ENCODE results near the gene MRPS18A.

MRPS18A gene

DNA sequence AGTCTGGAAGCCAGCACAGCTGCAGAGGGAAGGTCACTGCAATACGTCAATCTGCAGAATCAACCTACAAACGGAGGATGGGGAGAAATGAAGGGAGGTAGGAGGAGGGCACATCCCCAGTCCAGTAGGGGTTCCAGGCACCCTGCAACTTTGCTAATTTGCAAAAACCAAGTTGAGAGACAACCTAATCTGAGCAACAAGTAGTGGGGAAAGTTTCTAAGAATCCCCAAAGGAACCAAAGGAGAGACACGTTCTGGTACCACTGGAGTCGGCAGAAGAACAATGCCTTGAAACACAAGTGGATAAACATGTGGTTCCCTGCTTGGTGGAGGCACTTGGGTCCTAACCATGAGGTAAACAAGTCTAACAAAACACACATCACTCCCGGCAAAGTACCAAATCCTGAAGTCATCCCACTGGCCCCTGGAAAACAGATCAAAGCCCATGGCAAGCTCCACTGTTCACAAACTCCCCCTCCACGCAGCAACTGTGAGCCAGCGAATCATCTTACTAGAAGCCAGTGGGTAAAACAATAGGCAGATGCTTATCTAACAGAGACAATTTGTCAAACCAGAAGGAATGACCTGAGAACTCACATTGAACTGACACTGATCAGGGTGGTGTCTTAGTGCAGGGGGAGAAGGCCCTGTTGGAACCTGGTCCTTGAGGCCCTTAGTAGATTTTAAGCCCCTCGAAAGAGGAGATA is 4.7 kb downstream of the MRPS18A start:
- no peak overlapping the region for H3K9ac ChIP-seq (ENCODE audit: insufficient read length)
- no peak overlapping the region for H3K4me3 ChIP-seq
- TF ChIP-seq EZH2 (IDR thresholded peaks at IDR 0.05) (no peak), POLR2AphosphoS5 (IDR thresholded peaks at IDR 0.05; ENCODE audit: borderline replicate concordance, low read depth, low read length) (no peak), FOXP2 (optimal IDR thresholded peaks at IDR 0.05; ENCODE audit: control extremely low read depth, extremely low read length, insufficient read depth) (no peak)
- no peaks in the 10 kb centered on the region for H3K9me3 ChIP-seq (ENCODE audit: low read depth, low read length)
- H3K36me3 ChIP-seq (ENCODE audit: insufficient read depth, low read length), result peaks cover 40% of the 10 kb centered on the region
- H3K27ac ChIP-seq, result no peak overlapping the region
- no peak for DNase-seq (ENCODE audit: low read depth, low spot score)

DNA sequence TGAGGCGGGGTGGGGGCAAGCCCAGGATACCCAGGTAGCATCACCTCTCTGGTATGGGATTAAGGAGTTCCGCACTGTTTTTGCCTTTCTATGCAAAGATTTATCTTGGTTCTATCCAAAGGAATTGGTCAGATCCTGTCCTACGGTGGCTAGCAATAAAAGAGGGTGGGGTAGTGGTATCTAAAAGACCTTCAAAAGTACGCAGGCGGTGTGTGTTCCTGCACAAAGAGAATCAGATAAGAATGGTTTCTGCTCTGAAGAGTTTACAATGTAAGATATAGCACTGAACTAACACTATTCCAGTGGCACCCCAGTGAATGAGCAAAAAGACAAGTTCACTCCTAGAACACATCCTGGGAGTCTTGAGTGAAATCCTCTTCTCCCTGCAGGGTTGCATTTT is 6.3 kb downstream of the MRPS18A start:
- Histone ChIP-seq H3K4me3 (no peak overlapping the region), H3K9ac (ENCODE audit: insufficient read length) (no peak overlapping the region), H3K27ac (no peak overlapping the region), H3K9me3 (ENCODE audit: low read depth, low read length) (no peaks in the 10 kb centered on the region), H3K36me3 (ENCODE audit: insufficient read depth, low read length) (peaks cover 55% of the 10 kb centered on the region)
- DNase-seq (ENCODE audit: low read depth, low spot score), result no peak
- TF ChIP-seq FOXP2 (optimal IDR thresholded peaks at IDR 0.05; ENCODE audit: control extremely low read depth, extremely low read length, insufficient read depth), result no peak
- no peak for TF ChIP-seq POLR2AphosphoS5 (IDR thresholded peaks at IDR 0.05; ENCODE audit: borderline replicate concordance, low read depth, low read length)
- TF ChIP-seq EZH2 (IDR thresholded peaks at IDR 0.05), result no peak

DNA sequence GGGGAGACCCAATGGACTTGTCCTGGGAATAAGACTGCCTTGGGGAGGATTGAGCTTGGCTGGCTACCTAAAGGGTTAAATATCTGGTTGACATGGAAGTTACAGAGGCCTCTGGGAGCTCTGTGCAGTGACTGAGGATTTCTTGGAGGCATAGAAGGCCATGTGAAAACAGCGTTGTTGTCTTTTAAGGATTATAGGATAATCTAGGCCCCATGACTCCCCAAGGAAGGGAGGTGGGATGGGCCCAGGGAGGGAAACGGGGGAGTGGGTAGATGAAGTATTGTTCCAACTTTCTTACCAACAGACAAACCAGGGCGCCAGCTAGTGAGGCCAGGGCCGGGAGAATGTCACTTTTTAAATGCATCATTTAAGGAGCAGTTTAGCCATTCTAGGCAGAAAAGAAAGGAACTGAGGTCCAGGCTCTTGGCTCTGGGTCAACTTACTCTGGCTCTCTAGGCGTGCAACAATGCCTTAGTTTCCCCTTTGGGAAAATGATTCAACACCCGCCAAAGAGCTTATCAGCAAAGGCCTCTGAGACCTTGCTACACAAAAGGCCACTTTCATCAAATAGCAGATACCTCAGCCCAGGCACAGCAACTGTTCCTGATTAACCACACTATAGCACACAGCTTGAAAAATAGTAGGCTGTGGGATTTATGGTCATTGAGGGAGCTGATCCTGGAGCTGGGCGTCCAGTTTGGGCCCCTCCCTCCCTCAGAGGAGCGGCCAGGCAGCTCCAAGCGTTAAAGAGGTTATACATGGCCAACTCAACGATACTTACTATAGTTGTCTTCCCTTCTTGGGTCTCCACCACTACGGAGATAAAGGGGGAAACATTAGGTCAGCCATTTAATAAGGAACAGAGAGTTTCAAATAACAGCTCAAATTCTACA is 7.0 kb downstream of the MRPS18A start:
- no peak overlapping the region for H3K9ac ChIP-seq (ENCODE audit: insufficient read length)
- DNase-seq (ENCODE audit: low read depth, low spot score), result no peak
- no peak overlapping the region for H3K4me3 ChIP-seq
- H3K36me3 ChIP-seq (ENCODE audit: insufficient read depth, low read length), result peaks cover 57% of the 10 kb centered on the region
- TF ChIP-seq POLR2AphosphoS5 (IDR thresholded peaks at IDR 0.05; ENCODE audit: borderline replicate concordance, low read depth, low read length), result no peak
- TF ChIP-seq EZH2 (IDR thresholded peaks at IDR 0.05), result no peak
- no peak for TF ChIP-seq FOXP2 (optimal IDR thresholded peaks at IDR 0.05; ENCODE audit: control extremely low read depth, extremely low read length, insufficient read depth)
- no peak overlapping the region for H3K27ac ChIP-seq
- no peaks in the 10 kb centered on the region for H3K9me3 ChIP-seq (ENCODE audit: low read depth, low read length)

DNA sequence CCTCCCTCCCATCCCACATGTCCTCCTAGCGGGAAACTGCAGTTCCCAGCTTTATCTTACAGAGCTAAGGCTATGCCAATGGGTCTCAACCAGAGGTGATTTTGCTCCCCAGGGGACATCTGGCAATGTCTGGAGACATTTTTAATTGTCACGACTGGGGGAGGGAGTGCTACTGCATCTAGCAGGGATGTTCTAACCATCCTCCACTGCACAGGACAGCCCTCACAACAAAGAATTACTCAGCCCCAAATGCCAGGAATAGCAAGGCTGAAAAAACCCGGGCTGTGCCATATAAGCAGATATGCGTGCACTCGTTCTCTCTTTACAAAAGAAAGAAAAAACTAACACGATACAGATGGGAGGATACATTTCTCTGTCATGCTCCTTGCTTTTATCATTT is 8.5 kb downstream of the MRPS18A start:
- no peak overlapping the region for H3K9ac ChIP-seq (ENCODE audit: insufficient read length)
- H3K27ac ChIP-seq, result no peak overlapping the region
- DNase-seq (ENCODE audit: low read depth, low spot score), result no peak
- H3K9me3 ChIP-seq (ENCODE audit: low read depth, low read length), result no peaks in the 10 kb centered on the region
- peaks cover 72% of the 10 kb centered on the region for H3K36me3 ChIP-seq (ENCODE audit: insufficient read depth, low read length)
- no peak overlapping the region for H3K4me3 ChIP-seq
- TF ChIP-seq FOXP2 (optimal IDR thresholded peaks at IDR 0.05; ENCODE audit: control extremely low read depth, extremely low read length, insufficient read depth), result no peak
- TF ChIP-seq EZH2 (IDR thresholded peaks at IDR 0.05), result no peak
- TF ChIP-seq POLR2AphosphoS5 (IDR thresholded peaks at IDR 0.05; ENCODE audit: borderline replicate concordance, low read depth, low read length), result no peak

DNA sequence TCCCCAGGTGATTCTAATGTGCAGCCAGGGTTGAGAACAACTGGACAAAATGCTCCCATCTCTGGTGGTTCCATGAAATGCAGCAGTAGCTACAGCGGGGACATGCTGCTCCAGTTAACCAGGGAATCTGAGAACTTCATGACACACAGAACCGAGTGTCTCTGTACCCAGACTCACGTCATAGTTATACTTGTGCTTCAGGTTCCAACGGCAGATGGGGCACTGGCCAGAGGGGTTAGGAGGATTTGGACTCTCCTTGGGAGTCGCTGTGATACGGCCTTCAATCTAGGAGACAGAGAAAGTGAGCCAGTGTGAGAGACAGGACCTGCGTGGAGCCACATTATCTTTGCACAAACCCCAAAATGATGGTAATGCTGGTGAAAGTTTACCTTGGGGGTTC is 9.2 kb downstream of the MRPS18A start:
- DNase-seq (ENCODE audit: low read depth, low spot score), result no peak
- Histone ChIP-seq H3K9me3 (ENCODE audit: low read depth, low read length) (no peaks in the 10 kb centered on the region), H3K36me3 (ENCODE audit: insufficient read depth, low read length) (peaks cover 79% of the 10 kb centered on the region), H3K27ac (no peak overlapping the region), H3K9ac (ENCODE audit: insufficient read length) (no peak overlapping the region), H3K4me3 (no peak overlapping the region)
- no peak for TF ChIP-seq FOXP2 (optimal IDR thresholded peaks at IDR 0.05; ENCODE audit: control extremely low read depth, extremely low read length, insufficient read depth)
- TF ChIP-seq POLR2AphosphoS5 (IDR thresholded peaks at IDR 0.05; ENCODE audit: borderline replicate concordance, low read depth, low read length), result no peak

DNA sequence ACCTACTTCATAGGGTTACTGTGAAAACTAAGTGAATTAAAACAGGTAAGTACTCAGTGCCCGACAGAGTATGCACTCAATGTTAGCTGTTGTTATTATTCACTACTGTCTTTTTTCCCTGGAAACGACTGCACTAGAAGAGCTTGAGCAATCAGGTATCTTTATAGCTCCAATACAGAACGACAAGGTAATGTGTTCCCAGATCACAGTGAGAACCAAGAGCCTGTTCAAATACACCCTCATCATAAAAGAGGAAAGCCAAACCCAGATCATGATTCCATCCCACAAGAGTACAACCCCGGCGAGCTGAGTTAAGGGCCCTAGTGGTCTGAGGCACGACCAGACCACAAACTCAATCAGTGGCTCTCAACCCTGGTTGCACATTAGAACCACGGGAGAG is 9.8 kb downstream of the MRPS18A start:
- Histone ChIP-seq H3K9me3 (ENCODE audit: low read depth, low read length) (no peaks in the 10 kb centered on the region), H3K4me3 (no peak overlapping the region), H3K27ac (no peak overlapping the region), H3K9ac (ENCODE audit: insufficient read length) (no peak overlapping the region), H3K36me3 (ENCODE audit: insufficient read depth, low read length) (peaks cover 81% of the 10 kb centered on the region)
- TF ChIP-seq POLR2AphosphoS5 (IDR thresholded peaks at IDR 0.05; ENCODE audit: borderline replicate concordance, low read depth, low read length) (no peak), FOXP2 (optimal IDR thresholded peaks at IDR 0.05; ENCODE audit: control extremely low read depth, extremely low read length, insufficient read depth) (no peak), EZH2 (IDR thresholded peaks at IDR 0.05) (no peak)
- no peak for DNase-seq (ENCODE audit: low read depth, low spot score)

DNA sequence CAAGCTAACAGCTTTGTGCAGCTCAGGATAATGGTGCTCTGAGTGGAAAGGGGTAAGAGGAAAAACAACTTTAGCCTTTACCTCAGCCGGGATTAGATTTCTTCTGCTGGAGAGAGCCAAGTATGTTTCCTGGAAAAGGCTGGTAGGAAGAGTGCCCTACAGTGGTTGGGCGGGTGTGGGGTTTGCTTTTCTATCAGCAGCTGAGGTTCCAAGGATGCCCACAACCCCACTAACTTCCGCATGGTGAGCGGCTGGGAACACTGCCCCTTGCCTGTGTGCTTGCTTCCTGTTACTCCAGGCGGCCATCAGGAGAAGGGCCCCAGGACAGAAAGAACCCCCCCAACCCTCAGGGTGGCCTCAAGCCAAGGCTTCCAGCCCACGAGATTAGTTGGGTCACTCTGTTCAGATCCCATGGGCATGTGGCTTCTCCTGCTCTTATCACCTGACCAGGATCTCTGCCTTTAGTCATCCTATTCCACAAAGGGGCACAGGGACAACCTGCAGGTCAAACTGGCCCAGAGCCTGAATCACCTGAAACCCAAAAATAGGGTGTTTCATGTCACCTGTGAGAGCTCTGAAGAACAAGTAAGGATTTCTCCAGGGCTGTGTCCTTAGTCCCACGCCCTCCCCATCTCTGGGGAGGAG is 10.5 kb downstream of the MRPS18A start:
- DNase-seq (ENCODE audit: low read depth, low spot score), result no peak
- TF ChIP-seq EZH2 (IDR thresholded peaks at IDR 0.05) (no peak), POLR2AphosphoS5 (IDR thresholded peaks at IDR 0.05; ENCODE audit: borderline replicate concordance, low read depth, low read length) (no peak), FOXP2 (optimal IDR thresholded peaks at IDR 0.05; ENCODE audit: control extremely low read depth, extremely low read length, insufficient read depth) (no peak)
- peaks cover 82% of the 10 kb centered on the region for H3K36me3 ChIP-seq (ENCODE audit: insufficient read depth, low read length)
- no peaks in the 10 kb centered on the region for H3K9me3 ChIP-seq (ENCODE audit: low read depth, low read length)
- no peak overlapping the region for H3K27ac ChIP-seq
- H3K9ac ChIP-seq (ENCODE audit: insufficient read length), result no peak overlapping the region
- no peak overlapping the region for H3K4me3 ChIP-seq

DNA sequence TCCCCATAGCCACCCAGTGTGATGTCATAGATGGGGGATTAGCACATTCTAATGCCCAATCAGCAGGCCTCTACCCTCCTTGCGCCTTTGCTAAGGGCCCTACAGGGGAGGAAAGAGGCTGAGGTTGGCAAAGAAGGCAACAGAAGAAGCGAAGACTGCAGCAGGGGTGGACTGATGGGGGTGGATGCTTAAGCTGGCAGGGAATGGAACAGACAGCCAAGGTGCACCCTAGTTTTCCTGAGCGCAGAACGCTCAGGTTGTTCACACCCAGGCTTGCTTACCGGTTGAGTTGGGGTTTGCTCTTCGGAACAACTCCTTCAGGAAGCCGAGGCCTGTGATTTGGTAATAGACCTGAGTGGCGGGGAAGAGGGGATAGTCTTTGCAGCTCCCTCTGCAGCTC is 12.7 kb downstream of the MRPS18A start:
- H3K9me3 ChIP-seq (ENCODE audit: low read depth, low read length), result no peaks in the 10 kb centered on the region
- H3K27ac ChIP-seq, result no peak overlapping the region
- H3K36me3 ChIP-seq (ENCODE audit: insufficient read depth, low read length), result peaks cover 81% of the 10 kb centered on the region; the same call in 1 of the 2 replicates
- no peak overlapping the region for H3K4me3 ChIP-seq
- DNase-seq (ENCODE audit: low read depth, low spot score), result no peak
- TF ChIP-seq POLR2AphosphoS5 (IDR thresholded peaks at IDR 0.05; ENCODE audit: borderline replicate concordance, low read depth, low read length) (no peak), FOXP2 (optimal IDR thresholded peaks at IDR 0.05; ENCODE audit: control extremely low read depth, extremely low read length, insufficient read depth) (no peak), EZH2 (IDR thresholded peaks at IDR 0.05) (no peak)
- H3K9ac ChIP-seq (ENCODE audit: insufficient read length), result no peak overlapping the region

Data from SK-N-MC (cell line).